Stimulated activated CD4-positive, alpha-beta T cell treated with anti-CD3 and anti-CD28 coated beads, Interleukin-15, amount 100 ng/mL, for 48 hours (primary cell): ENCODE results near the gene GUCY1A1.
A peak's percentile ranks its signal among the peaks of the same experiment; 100 is the strongest.

Experiments used
- DNase-seq, 2 donors: peaks; one replicate each; pipeline ENCODE4 v3.0.0-alpha.2; 2020; ENCODE audit warnings: low read depth in 2 of 2

GUCY1A1 gene

DNA sequence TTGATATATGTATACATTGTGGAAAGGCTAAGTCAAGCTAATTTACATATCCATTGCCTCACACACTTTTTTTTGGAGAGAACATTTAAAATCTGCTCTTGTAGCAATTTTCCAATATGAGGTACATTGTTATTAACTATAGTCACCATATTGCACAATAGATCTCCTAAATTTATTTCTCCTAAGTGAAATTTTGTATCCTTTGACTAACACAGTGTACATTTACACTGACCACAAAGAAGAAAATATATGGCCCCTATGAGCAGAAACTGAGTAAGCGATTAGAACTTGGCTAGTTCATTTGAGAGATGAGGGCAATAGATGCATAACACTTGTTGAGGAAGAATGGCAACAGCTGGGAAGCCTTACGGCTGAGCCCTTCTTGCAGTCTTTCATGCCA, 71.9 kb downstream of the GUCY1A1 start:
- DNase-seq = no peak

DNA sequence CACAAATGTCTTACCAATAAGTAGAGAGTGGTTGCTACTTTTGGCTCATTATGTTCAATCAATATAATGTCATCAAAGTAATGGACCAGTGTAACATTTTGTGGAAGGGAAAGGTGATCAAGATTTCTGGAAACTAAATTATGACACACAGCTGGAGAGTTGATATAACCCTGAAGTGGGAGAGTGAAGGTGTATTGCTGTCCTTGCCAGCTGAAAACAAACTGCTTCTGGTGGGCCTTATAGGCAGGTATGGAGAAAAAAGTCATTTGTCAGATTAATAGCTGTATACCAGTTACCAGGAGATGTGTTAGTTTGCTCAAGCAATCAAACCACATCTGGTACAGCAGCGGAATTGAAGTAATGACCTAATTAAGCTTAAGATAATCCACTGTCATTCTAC, 74.9 kb downstream of the GUCY1A1 start:
- DNase-seq = no peak

DNA sequence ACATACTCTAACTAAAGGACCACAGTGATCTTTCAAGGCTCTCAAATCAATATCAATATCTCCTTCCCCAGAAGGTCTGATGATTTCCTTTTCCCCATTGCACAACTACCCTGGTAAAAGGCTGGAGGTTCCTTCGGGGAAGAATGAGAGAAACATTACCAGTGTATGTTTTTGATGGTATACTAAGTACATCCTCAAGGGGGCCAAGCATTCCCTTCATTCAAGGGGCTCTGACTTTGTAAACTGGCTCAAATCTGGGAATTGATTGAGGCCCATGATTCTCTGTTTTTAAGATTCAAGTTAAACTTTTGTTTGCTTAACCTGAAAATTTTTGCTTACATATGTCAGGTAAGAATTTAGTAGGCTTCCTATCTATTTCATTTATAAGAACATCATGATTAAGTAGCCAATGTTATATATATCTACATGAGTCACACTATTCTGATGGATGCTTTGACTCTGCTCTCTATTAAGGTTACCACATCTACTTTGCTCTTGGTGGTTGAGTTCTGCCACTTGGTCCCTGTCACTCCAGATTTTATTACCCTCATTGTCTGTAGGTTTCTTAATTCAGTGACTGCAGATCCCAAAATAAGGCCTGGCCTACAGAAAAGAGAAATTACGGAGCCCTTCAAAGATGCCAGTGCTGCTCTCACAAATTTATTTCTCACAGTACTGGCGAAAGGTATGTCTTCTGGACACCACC, 75.8 kb downstream of the GUCY1A1 start:
- DNase-seq = no peak

DNA sequence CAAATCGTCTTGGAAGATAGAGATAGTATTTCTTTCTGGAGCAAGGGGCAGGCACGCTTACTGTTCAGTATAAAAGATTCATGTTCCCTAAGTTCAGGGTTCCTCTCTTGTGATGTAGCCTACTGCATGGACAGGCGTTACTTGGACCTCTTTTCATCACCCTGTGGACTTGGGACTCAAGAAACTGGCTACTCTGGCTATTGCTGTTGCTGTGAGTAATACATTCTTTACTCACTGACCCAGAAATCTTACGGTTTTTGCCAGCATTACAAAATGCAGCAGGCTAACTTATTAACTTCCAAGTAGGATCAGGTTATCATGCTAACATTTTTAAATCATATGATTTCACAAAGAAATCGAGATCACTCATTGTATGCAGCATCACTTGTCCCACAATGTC, 79.3 kb downstream of the GUCY1A1 start:
- DNase-seq = no peak

DNA sequence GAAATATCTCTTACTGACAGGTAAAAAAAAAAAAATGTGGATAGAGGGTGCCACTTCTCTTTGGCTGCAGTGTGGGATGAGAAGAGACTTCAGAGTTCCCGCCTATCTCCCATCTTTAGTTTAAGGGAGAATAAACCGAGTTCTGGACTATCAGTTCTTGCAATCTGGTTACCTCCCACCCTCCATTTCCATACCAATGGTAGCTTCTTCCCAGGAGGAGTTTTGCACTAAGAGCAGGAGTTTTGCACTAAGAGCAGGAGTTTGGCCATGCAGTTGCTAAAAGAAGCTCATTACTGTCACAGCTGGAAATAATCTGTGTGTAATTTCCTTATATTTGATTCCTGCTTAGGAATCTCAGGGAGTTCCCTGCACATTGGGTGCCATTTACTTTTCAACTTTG, 81.4 kb downstream of the GUCY1A1 start:
- no peak for DNase-seq

DNA sequence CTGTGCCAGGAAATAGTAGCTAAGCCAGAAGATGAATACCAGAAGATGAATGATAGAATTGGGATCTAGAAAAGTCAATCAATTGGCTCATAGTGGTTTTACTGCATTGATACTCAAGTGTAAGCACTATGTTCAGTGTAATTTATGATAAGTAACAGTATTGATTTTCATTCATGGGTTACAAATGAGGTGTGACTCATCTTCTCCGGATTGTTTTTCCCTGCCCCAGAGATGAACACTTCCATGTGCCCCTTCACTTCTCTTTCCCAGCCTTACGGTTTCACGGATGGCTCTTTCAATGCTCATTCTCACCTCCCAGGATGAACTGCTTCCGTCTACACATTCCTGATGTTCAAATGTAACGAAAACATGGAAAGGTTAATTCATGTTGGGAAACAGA, 82.4 kb downstream of the GUCY1A1 start:
- DNase-seq = no peak

DNA sequence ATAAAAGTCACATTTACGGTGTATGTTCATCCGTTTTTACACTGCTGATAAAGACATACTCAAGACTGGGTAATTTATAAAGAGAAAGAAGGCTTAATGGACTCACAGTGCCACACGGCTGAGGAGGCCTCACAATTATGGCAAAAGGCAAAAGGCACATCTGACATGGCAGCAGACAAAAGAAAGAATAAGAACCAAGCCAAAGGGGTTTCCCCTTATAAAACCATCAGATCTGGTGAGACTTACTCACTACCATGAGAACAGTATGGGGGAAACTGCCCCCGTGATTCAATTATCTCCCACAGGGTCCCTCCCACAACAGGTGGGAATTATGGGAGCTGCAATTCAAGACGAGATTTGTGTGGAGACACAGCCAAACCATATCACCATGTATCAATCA, 84.9 kb downstream of the GUCY1A1 start:
- DNase-seq = no peak

DNA sequence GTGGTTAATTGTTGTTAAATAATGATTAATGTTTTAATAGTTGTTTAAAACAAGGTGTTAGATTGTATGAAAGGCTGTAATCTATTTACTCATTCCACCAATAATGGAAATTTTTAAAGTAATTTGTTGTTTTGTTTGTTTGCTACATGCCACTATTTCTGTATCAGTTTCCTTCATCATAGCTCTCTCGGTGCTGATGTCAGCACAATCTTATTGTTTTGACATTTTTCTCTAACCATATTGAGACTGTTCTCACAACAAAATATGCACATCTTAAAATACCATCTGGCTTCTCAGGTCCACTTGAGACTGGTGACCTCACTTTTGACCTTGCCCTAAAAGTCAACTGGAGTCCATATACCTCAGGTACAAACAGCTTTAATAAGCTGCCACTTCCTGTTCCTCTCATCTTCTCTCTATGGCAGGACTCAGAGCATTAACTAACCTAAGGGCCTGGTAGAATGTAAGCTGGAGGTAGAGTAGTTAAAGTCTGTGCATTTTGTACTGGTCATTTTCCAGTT, 91.2 kb downstream of the GUCY1A1 start:
- no peak for DNase-seq

DNA sequence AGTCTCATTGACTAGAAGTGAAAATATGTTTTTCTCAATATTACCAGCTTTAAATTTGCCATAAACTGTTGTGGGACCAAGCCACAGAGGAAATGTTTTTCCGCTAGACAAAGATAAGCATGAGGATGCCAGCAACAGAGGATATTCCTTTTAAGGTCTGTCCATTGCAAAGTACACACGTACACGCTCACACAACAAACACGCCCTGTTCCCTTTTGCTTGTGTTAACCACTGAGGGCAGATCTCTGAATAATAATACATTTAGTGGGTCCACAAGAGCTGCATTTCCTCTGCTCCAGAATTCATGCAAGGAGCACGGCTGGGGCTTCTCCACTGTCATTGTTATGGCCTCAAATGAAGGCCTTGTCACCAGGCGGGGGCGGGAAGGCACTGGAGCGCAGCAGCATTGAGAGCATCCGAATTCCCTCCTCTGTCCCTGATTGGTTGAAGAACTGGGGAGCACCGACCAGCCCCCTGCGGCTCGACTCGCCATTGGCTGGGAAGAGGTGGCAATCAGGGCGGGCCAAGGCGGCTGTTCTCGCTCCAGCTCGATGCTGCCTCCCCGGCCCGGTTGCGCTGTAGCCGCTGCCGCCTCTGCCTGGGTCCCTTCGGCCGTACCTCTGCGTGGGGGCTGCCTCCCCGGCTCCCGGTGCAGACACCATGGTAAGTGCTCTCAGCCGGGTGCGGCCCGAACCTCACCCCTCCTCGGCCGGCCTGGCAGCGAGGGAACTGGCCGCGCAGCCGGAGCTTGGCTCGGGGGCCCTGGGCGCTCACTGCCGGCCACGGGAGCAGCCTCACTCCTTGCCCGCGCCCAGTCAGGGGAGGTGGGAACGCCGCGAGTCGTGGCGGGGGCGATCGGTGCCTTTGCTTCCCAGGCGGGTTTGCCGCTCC, 92.1 kb downstream of the GUCY1A1 start, which contains the start of gene GUCY1B1:
Gene GUCY1B1, plus strand, starts transcription at position 541 of the 891 bp plus-strand sequence. Its CDS starts 120 bp downstream, at position 661.
- DNase-seq = peak; percentile 62 to 65

DNA sequence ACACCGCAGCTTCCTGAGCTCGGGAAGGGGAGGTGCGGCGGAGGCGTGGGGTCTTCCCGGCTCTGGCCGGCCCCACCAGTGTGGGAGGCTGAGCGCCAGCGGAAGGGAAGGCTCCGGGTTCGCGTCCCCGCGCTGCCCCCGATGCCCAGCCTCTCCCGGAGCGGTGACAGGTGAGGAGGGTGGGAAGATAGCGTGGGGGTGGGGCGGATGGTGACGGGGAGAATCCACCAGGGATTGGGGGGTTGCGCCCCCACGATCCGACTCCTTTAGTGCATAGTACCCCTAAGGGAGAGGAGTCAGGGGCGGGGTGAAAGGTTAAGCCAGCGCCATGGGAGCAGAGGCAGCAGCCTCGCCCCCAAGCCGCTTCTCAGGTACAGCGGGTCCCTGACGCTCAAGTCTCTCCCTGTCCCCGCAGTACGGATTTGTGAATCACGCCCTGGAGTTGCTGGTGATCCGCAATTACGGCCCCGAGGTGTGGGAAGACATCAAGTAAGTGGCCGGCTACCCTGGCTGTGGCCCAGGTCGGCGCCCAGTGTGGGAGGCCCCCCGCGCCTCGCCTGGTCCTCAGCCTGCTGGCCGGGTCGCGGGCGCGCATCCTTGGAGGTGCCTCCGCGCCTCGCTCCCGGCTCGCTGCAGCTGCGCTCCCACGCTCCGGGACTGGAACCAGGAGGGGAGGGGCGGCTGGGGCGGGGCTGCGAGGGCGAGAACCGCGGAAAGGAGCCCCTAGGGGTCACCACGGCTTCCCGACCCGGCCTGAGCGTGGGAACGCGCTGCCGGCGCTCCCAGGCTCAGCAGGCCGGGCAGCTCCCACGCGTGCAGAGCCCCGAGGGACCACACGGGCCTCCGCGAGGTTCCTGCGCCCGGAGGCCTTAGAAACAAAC, 93.0 kb downstream of the GUCY1A1 start:
- DNase-seq = peak in 1 of 2 donors; percentile 8

DNA sequence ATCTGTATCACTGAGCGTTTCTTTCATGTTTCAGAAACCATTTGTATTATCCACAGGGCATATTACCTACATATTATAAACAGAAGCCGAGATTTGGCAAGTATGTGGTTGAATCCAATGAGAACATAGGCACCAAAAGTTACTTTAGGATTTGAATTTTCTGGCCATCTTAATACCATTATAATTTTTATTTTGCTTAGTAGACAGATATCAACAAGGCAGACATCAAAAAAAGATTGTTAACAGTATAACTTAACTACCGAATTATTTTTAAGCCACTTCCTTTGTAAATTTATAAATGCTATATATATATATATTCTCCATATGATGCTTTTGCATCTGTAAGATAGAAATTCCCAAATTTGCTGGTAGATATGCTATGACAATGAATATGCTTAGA, 94.4 kb downstream of the GUCY1A1 start:
- DNase-seq = no peak

DNA sequence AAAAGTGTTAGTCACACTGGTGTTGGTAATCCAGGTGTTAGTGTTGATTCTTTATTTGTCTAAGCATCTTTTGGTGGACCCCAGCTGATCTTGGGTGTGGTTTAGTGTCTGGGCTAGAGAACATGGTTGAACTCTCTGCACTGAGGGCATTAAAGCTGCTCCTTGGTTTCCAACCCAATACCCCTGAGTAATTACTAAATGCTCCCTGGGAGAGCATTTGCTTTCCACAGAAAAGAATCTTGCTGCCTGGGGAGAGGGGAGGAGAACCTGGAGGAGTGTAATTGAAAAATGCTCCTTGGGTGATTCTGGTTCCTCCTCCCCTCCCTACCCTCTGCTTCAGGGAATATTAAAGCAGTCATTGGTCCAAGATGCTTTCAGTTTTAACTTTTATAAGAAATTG, 95.3 kb downstream of the GUCY1A1 start:
- DNase-seq = no peak

DNA sequence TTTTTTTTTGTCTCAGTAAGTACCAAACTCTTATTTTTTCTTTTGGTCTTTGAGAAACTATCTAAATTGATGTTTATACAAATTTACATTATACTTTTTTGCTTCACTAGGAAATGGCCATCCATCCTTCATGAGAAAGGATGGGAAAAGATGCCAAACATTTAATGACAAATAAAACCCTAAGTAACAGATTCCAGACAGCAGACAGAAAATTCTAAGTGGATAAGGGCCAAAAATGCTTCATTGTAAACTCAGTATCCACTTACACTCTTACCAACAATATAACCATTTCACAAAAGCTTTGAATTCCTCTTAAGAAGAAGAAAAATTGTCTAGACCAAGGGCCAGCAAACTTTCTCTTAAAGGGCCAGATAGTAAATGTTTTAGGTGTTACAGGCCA, 95.7 kb downstream of the GUCY1A1 start:
- no peak for DNase-seq

DNA sequence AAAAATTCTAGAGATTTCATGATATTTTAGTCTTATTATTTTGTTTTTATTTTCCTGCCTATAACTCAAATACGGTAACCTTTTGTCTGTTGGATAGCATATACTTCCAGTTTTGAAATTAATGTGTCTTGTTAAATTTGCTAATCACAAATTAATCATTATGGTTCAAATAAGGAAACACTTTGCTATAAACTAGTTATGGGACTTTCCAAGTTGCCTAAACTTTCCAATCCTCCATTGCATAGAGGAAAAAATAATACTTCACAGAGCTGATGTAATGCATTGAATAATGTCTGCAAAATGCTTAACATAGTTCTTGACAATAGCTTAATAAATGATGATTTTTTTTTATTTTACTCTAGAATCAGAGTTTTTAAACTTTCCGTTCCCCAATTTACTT, 96.9 kb downstream of the GUCY1A1 start:
- DNase-seq = no peak

DNA sequence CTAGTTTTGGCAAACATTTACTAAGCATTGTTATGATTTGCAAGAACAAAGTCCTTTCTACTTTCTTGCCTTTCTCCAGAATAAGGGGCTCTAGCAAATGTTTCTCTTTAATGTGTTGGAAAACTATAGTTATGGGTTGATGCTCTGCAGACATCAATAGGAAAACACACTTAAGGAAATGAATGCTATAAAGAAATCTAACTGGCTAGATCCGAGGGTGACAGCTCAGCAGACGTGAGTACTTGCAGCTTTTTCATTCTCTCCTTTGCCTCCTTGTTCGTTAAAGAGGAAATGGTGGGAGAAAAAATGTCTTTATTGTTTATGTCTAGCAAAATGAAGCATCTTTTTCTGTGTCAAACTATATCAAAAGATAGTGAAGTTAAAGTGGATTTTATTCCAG, 98.5 kb downstream of the GUCY1A1 start:
- no peak for DNase-seq

DNA sequence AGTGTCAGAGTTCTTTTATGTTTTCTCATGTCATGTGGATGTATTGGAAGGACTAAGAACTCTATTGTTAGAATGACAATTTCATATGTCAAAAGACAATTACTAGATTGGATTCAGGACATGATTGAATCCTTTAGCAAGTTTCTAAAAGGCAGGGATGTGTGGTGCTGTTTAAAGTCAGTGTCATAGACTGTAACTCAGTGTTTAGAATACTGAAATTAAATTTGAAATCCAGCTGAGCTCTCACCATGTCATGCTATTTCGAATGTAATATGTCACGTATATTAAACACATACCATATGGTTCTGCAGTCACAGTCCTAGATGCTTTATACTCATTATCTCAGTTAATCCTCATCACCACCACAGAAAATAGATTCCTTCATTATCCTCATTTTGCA, 100.0 kb downstream of the GUCY1A1 start:
- no peak for DNase-seq

DNA sequence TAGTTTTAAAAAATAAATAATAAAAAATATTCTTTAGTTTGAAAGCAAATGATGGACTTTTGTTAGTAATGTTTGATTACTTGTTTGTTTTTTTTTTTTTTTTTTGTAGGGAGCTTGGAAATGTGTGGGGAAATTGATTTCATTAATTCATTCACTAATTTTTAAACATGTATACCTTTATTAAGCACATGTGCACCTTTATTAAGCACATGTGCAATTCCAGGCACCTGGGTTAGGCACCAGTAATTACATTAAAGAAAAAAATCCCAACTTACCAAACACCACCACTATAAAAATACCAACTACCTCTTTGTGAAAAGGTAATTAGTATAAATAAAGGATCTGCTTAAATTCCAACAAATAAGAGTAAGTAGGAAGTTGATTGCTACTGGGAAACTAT, 101.7 kb downstream of the GUCY1A1 start:
- no peak for DNase-seq

DNA sequence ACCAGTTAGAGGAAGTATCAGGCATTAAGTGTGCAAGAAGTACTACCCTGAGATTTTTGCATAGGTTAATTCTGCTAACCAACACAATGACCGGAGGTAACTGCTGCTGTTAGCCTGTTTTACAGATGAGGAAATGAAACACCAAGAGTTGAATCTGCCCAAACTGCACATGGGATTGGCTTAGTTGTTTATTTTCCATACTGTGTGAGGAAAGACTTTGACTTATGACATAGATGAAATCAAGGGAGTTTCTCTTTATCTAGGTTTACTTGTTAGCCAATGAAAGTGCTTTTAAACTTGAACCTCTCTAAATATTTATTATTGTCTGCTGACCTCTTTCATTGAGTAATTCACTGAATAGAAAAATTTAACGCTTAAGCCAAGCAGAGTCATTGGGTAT, 102.4 kb downstream of the GUCY1A1 start:
- DNase-seq = no peak

DNA sequence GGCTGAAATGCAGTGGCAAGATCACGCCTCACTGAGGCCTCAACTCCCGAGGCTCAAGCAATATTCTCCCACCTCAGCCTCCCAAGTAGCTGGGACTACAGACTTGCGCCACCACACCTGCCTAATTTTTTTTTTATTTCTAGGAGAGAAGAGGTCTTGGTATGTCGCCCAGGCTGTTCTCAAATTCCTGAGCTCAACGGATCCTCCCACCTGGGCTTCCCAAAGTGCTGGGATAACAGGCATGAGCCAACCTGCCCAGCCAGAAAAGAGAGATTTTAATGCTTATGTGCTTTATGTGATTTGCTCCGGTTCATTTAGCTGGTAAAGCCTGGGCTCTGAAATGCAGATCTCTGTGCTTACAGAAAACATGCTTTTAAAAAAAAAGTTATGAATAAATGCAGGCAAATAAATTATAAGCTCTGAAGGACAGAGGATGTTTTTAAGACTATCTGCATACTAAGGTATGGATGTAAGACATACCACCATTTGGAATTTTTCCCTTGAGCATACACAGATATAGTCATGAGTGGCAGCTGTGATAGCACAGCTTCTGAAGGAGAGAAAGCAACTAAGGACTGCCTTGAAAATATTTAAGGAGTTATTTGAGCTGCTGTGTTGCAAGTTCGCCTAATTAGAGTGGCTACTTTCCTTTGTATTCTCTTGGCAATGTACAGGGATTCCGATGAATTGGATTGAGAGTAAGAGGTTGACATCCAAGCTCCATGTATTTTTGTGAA, 106.0 kb downstream of the GUCY1A1 start:
- no peak for DNase-seq

DNA sequence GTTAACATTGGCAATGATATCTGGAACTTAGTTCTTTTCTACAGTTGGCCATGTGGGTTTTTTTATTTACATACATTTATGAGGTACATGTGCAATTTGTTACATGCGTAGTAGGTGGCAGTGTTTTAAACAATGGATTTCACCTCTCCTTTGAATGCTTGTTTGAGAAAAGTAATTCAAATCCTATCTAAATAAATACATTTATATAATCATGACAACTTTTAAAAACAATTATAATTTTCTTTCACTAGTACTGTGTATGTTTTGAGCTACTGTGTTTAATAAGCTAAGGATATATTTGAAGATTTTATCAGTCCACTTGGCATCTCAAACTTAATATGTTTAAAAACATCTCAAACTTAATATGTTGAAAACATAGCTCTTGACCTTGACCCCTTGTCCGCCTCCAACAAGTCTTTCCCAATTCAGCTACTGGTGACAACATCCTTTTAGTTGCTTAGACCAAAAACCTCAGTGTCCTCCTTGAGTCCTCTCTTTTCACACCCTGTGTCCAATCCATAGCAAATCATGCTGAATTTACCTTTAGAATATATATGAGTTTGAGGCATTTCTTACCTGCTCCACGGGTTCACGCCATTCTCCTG, 106.7 kb downstream of the GUCY1A1 start:
- DNase-seq = no peak

DNA sequence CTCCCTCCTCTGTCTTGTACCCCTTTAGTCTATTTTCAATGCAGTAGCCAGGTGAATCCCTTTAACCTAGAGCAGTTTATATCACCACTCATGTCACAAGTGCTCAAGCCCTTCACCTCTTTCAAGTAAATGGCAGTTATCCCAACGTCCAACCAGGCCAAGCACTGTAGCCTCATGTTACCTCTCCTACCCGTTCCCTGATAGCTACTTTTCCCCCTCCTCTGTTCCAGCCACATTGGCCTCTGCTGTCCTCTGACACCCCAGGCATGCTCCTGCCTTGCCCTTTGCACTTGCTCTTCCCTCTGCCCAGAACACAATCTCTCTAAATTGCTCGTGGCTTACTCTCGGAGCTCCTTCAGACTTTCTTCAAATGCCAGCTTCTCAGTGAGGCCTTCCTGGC, 107.4 kb downstream of the GUCY1A1 start:
- DNase-seq = no peak
